Activated B cell treated with CpG ODN at 0.5 μM for 24 hours (primary cell): ENCODE measurements around the gene MRPL17. TPM values are rescaled to one million over a fixed set of nuclear protein-coding genes. Genes with fewer than 3 reads are reported as not detected.

Experiments used
- ATAC-seq: fragments of 200-7000 bp; cut with Tn5 transposase; one replicate; pipeline ENCODE4 v1.10.0; 2021; ENCODE audit warnings: low read depth, mild to moderate bottlenecking, moderate library complexity
- CTCF ChIA-PET: fragments of 350-600 bp; sonication (Branson Sonifier 250); formaldehyde crosslinking; loops from one replicate; lab custom pipeline; 2021; ENCODE audit warnings: antibody characterized with exemption; lab: Charles Lee
- POLR2A ChIA-PET: fragments of 350-600 bp; sonication (Branson Sonifier 250); formaldehyde crosslinking; loops from one replicate; lab custom pipeline; 2021; ENCODE audit warnings: antibody characterized with exemption; lab: Charles Lee
- DNase-seq: peaks from one replicate; pipeline ENCODE4 v3.0.0; 2022
- H3K27ac Mint-ChIP-seq: one replicate; pipeline ENCODE4 v1.8.0; 2020; ENCODE audit warnings: mixed read lengths
- H3K27me3 Mint-ChIP-seq: one replicate; pipeline ENCODE4 v1.8.0; 2021; ENCODE audit warnings: mixed read lengths
- H3K36me3 Mint-ChIP-seq: one replicate; pipeline ENCODE4 v1.8.0; 2021; ENCODE audit warnings: low read depth, mixed read lengths
- H3K4me1 Mint-ChIP-seq: one replicate; pipeline ENCODE4 v1.8.0; 2021; ENCODE audit warnings: mixed read lengths
- H3K4me3 Mint-ChIP-seq: one replicate; pipeline ENCODE4 v1.8.0; 2020; ENCODE audit warnings: mild to moderate bottlenecking, mixed read lengths
- H3K9me3 Mint-ChIP-seq: one replicate; pipeline ENCODE4 v1.8.0; 2020; ENCODE audit warnings: mixed read lengths
- CTCF ChIP-seq: fragments of 200-600 bp; IDR thresholded peaks from one replicate; pipeline ENCODE4 v1.8.0; 2022; ENCODE audit warnings: antibody characterized with exemption, mild to moderate bottlenecking
- intact Hi-C: fragments of 100-400 bp; cut with micrococcal nuclease; formaldehyde crosslinking; loops from one replicate; pipeline ENCODE4 v1.15.1; 2024
- total RNA-seq: library from RNA; stranded (reverse); gene quantifications from 2 replicates; pipeline ENCODE4 v1.2.3, GENCODE V29; 2022

MRPL17 gene
- total RNA-seq, 1 donor from 2014 or later, result 34.1 TPM

- intact Hi-C loops, result no loop called here
- Mint-ChIP-seq H3K36me3 (no peaks in the 10 kb centered on the region), H3K4me3 (no peak overlapping the region), H3K4me1 (peaks cover 3% of the 10 kb centered on the region), H3K9me3 (no peaks in the 10 kb centered on the region), H3K27me3 (peaks cover 6% of the 10 kb centered on the region), H3K27ac (no peak overlapping the region)
- ChIA-PET CTCF (no interaction called here), POLR2A (interaction anchor here (1.0 to 2.1 kb wide), 2 partner anchors 34 to 69 kb away, joined by 3 to 8 read pairs; partner anchors contain the start of gene TPP1)
- ATAC-seq (no peak), DNase-seq (no peak)
- TF ChIP-seq CTCF, result no peak
Measured at GRCh38 chr11:6653097-6653496, 30.0 kb downstream of the MRPL17 start.

GRCh38 chr11:6652182-6652581 is 31.0 kb downstream of the MRPL17 start:
- ChIA-PET POLR2A (interaction anchor here (1.2 to 2.1 kb wide), 2 partner anchors 33 to 41 kb away, joined by 3 to 8 read pairs; partner anchors contain the start of genes TAF10 and TPP1), CTCF (no interaction called here)
- Mint-ChIP-seq H3K9me3 (no peaks in the 10 kb centered on the region), H3K27me3 (peaks cover 6% of the 10 kb centered on the region), H3K4me3 (no peak overlapping the region), H3K4me1 (peaks cover 3% of the 10 kb centered on the region), H3K36me3 (no peaks in the 10 kb centered on the region), H3K27ac (no peak overlapping the region)
- intact Hi-C loops, result no loop called here
- DNase-seq, result no peak
- ATAC-seq, result no peak
- no peak for TF ChIP-seq CTCF

- Mint-ChIP-seq H3K4me3 (no peak overlapping the region), H3K27ac (no peak overlapping the region), H3K4me1 (peaks cover 1% of the 10 kb centered on the region), H3K27me3 (no peaks in the 10 kb centered on the region), H3K36me3 (no peaks in the 10 kb centered on the region), H3K9me3 (no peaks in the 10 kb centered on the region)
- POLR2A ChIA-PET, result interaction anchor here (2.1 kb wide), 1 partner anchor 32 kb away, joined by 8 read pairs; the partner anchor contains the start of gene TPP1
- ATAC-seq (no peak), DNase-seq (no peak)
- intact Hi-C loops, result no loop called here
- CTCF ChIA-PET, result interaction anchor here (1.0 to 1.3 kb wide), 2 partner anchors 32 to 33 kb away, joined by 3 to 4 read pairs; partner anchors contain the start of gene MRPL17
- no peak for TF ChIP-seq CTCF
Measured at GRCh38 chr11:6650980-6651379, 32.2 kb downstream of the MRPL17 start.

- DNase-seq, result no peak
- no peak overlapping the region for H3K4me3 Mint-ChIP-seq
- no peaks in the 10 kb centered on the region for H3K36me3 Mint-ChIP-seq
- TF ChIP-seq CTCF, result no peak
- intact Hi-C loops, result no loop called here
- H3K27ac Mint-ChIP-seq, result no peak overlapping the region
- ChIA-PET CTCF (interaction anchor here (0.9 to 1.5 kb wide), 5 partner anchors 18 to 105 kb away, joined by 3 to 4 read pairs (median 4); partner anchors contain the start of gene MRPL17), POLR2A (interaction anchor here (0.5 to 4.7 kb wide), 3 partner anchors 33 to 1045 kb away, joined by 4 to 30 read pairs (median 8); partner anchors contain the start of genes MRPL17 and TAF10)
- no peaks in the 10 kb centered on the region for H3K4me1 Mint-ChIP-seq
- no peak for ATAC-seq
- H3K9me3 Mint-ChIP-seq, result no peaks in the 10 kb centered on the region
- H3K27me3 Mint-ChIP-seq, result no peaks in the 10 kb centered on the region
Measured at GRCh38 chr11:6650104-6650503, 33.0 kb downstream of the MRPL17 start.

GRCh38 chr11:6648501-6648900 is 34.6 kb downstream of the MRPL17 start:
- no peak overlapping the region for H3K27ac Mint-ChIP-seq
- no peaks in the 10 kb centered on the region for H3K36me3 Mint-ChIP-seq
- POLR2A ChIA-PET, result interaction anchor here (0.9 to 4.7 kb wide), 3 partner anchors 30 to 36 kb away, joined by 3 to 30 read pairs (median 4); partner anchors contain the start of genes MRPL17, TAF10 and TPP1
- H3K4me3 Mint-ChIP-seq, result no peak overlapping the region
- no peaks in the 10 kb centered on the region for H3K9me3 Mint-ChIP-seq
- DNase-seq (no peak), ATAC-seq (no peak)
- H3K27me3 Mint-ChIP-seq, result no peaks in the 10 kb centered on the region
- TF ChIP-seq CTCF, result no peak
- intact Hi-C loops, result loop anchor here (5.0 kb wide), 1 partner anchor 34 kb away; the partner anchor contains the start of gene MRPL17
- CTCF ChIA-PET, result no interaction called here
- H3K4me1 Mint-ChIP-seq, result no peaks in the 10 kb centered on the region
